Measurements from ENCODE around the gene CACNB1. TPM values are rescaled to one million over a fixed set of nuclear protein-coding genes. Genes with fewer than 3 reads are reported as not detected.

CACNB1 gene
- total and polyA plus RNA-seq, 2 experiments from 2014 or later: 6.6 to 7.1 TPM

GRCh38 chr17:39155654-39156053 lies 41.8 kb downstream of the CACNB1 start:
- 15 to 29% methylated on average over 2 of the region's 2 CpGs for WGBS, 2 experiments (ENCODE audit: low coverage in 1 of 2, low lambda C conversion rate in 2 of 2, missing lambda C conversion rate in 2 of 2)
- H3K36me3 ChIP-seq (ENCODE audit: low read depth): no peaks in the 10 kb centered on the region
- H3K27ac ChIP-seq: no peak overlapping the region
- no peaks in the 10 kb centered on the region for H3K9me3 ChIP-seq (ENCODE audit: low read depth)
- H3K4me1 ChIP-seq (ENCODE audit: insufficient read depth): no peaks in the 10 kb centered on the region
- TF ChIP-seq EZH2 (IDR thresholded peaks at IDR 0.05; ENCODE audit: insufficient read depth, poor library complexity, severe bottlenecking): no peak
- no peak for TF ChIP-seq EZH2phosphoT487 (IDR thresholded peaks at IDR 0.05; ENCODE audit: insufficient read depth, low read depth)
- no peaks in the 10 kb centered on the region for H3K79me2 ChIP-seq (ENCODE audit: insufficient read depth)
- no peak overlapping the region for H3K4me3 ChIP-seq
- H3K4me2 ChIP-seq (ENCODE audit: unreplicated experiment): no peak overlapping the region
- H3K9me2 ChIP-seq (ENCODE audit: insufficient read depth): no peaks in the 10 kb centered on the region
- no peak overlapping the region for H2AFZ ChIP-seq
- in situ Hi-C loops (cut with MboI): no loop called here
- 0 out of 2 replicates have a peak, but pooled peaks cover 5% of the 10 kb centered on the region for H3F3A ChIP-seq (ENCODE audit: insufficient read depth)
- H3K27me3 ChIP-seq (replicated peaks; ENCODE audit: insufficient read depth): no peaks in the 10 kb centered on the region
- H4K20me1 ChIP-seq (ENCODE audit: insufficient read depth): no peaks in the 10 kb centered on the region
- no peak overlapping the region for H3K9ac ChIP-seq
- DNase-seq: no peak

- H4K20me1 ChIP-seq (ENCODE audit: insufficient read depth): no peaks in the 10 kb centered on the region
- no peaks in the 10 kb centered on the region; the same call in 1 of the 2 replicates for H3K27me3 ChIP-seq (replicated peaks; ENCODE audit: insufficient read depth)
- H3K9me3 ChIP-seq (ENCODE audit: low read depth): no peaks in the 10 kb centered on the region
- peak overlapping the region; percentile 98 for H3K4me2 ChIP-seq (ENCODE audit: unreplicated experiment)
- H3K4me3 ChIP-seq: peak overlapping the region; percentile 99
- H3K9me2 ChIP-seq (ENCODE audit: insufficient read depth): no peaks in the 10 kb centered on the region
- H3K79me2 ChIP-seq (ENCODE audit: insufficient read depth): no peaks in the 10 kb centered on the region
- H3K9ac ChIP-seq: peak overlapping the region; percentile 81
- H3K27ac ChIP-seq: peak overlapping the region; percentile 72
- 0 out of 2 replicates have a peak, but pooled peaks cover 5% of the 10 kb centered on the region for H3F3A ChIP-seq (ENCODE audit: insufficient read depth)
- peak; percentile 86 for DNase-seq
- WGBS, 2 experiments (ENCODE audit: low coverage in 1 of 2, low lambda C conversion rate in 2 of 2, missing lambda C conversion rate in 2 of 2): 0 to 2% methylated on average over 16 of the region's 16 CpGs
- peak overlapping the region; percentile 94 for H2AFZ ChIP-seq
- in situ Hi-C loops (cut with MboI): loop anchor here (5.0 kb wide), 1 partner anchor 166 kb away; no protein-coding TSS in a partner anchor
- no peaks in the 10 kb centered on the region for H3K4me1 ChIP-seq (ENCODE audit: insufficient read depth)
- no peaks in the 10 kb centered on the region for H3K36me3 ChIP-seq (ENCODE audit: low read depth)
- TF ChIP-seq EZH2 (IDR thresholded peaks at IDR 0.05; ENCODE audit: insufficient read depth, poor library complexity, severe bottlenecking) (no peak), EZH2phosphoT487 (IDR thresholded peaks at IDR 0.05; ENCODE audit: insufficient read depth, low read depth) (no peak)
Observed at GRCh38 chr17:39153599-39154051, 43.8 kb downstream of the CACNB1 start.

GRCh38 chr17:39151943-39152818 lies 45.3 kb downstream of the CACNB1 start:
- Histone ChIP-seq H3K4me3 (peak overlapping the region; percentile 99), H3K27me3 (replicated peaks; ENCODE audit: insufficient read depth) (no peaks in the 10 kb centered on the region; the same call in 1 of the 2 replicates)

GRCh38 chr17:39151150-39151942 lies 46.1 kb downstream of the CACNB1 start, which contains the start of gene PLXDC1:
PLXDC1 (minus strand) TSS chr17:39151637; CDS start chr17:39151437, 200 bp downstream.
- peak; percentile 48 for DNase-seq
- Histone ChIP-seq H3K27ac (no peak within 1 kb of the TSS), H3K36me3 (ENCODE audit: low read depth) (no peaks in the 10 kb centered on the region), H3K4me2 (ENCODE audit: unreplicated experiment) (peak within 1 kb of the TSS; percentile 98), H3K9ac (no peak within 1 kb of the TSS), H2AFZ (no peak within 1 kb of the TSS; the same call in 1 of the 2 replicates), H3K9me2 (ENCODE audit: insufficient read depth) (no peaks in the 10 kb centered on the region), H3K27me3 (replicated peaks; ENCODE audit: insufficient read depth) (no peaks in the 10 kb centered on the region; the same call in 1 of the 2 replicates), H3K79me2 (ENCODE audit: insufficient read depth) (no peaks in the 10 kb centered on the region), H3F3A (ENCODE audit: insufficient read depth) (0 out of 2 replicates have a peak, but pooled peaks cover 5% of the 10 kb centered on the region), H3K9me3 (ENCODE audit: low read depth) (no peaks in the 10 kb centered on the region), H3K4me1 (ENCODE audit: insufficient read depth) (no peaks in the 10 kb centered on the region), H4K20me1 (ENCODE audit: insufficient read depth) (no peaks in the 10 kb centered on the region), H3K4me3 (peak within 1 kb of the TSS; percentile 99)
- TF ChIP-seq EZH2 (IDR thresholded peaks at IDR 0.05; ENCODE audit: insufficient read depth, poor library complexity, severe bottlenecking) (no peak), EZH2phosphoT487 (IDR thresholded peaks at IDR 0.05; ENCODE audit: insufficient read depth, low read depth) (no peak)
- 5 to 14% methylated on average over 9 to 49 of the region's 68 CpGs for WGBS, 2 experiments (ENCODE audit: low coverage in 1 of 2, low lambda C conversion rate in 2 of 2, missing lambda C conversion rate in 2 of 2)
- in situ Hi-C loops (cut with MboI): loop anchor here (5.0 kb wide), 1 partner anchor 164 kb away; no protein-coding TSS in a partner anchor

More at GRCh38 chr17:39151943-39152818, 45.3 kb downstream of the CACNB1 start:
- Histone ChIP-seq H3K9me2 (ENCODE audit: insufficient read depth) (no peaks in the 10 kb centered on the region), H3F3A (ENCODE audit: insufficient read depth) (0 out of 2 replicates have a peak, but pooled peaks cover 5% of the 10 kb centered on the region), H3K4me2 (ENCODE audit: unreplicated experiment) (peak overlapping the region; percentile 98), H3K9me3 (ENCODE audit: low read depth) (no peaks in the 10 kb centered on the region), H3K79me2 (ENCODE audit: insufficient read depth) (no peaks in the 10 kb centered on the region), H2AFZ (peak overlapping the region; percentile 60), H3K9ac (peak overlapping the region; percentile 44), H3K36me3 (ENCODE audit: low read depth) (no peaks in the 10 kb centered on the region), H3K27ac (no peak overlapping the region), H3K4me1 (ENCODE audit: insufficient read depth) (no peaks in the 10 kb centered on the region), H4K20me1 (ENCODE audit: insufficient read depth) (no peaks in the 10 kb centered on the region)
- 19 to 21% methylated on average over 19 to 25 of the region's 25 CpGs for WGBS, 2 experiments (ENCODE audit: low coverage in 1 of 2, low lambda C conversion rate in 2 of 2, missing lambda C conversion rate in 2 of 2)
- no peak for TF ChIP-seq EZH2phosphoT487 (IDR thresholded peaks at IDR 0.05; ENCODE audit: insufficient read depth, low read depth)
- in situ Hi-C loops (cut with MboI): loop anchor here (5.0 kb wide), 1 partner anchor 165 kb away; no protein-coding TSS in a partner anchor
- DNase-seq: no peak
